GM20431 (cell line): ENCODE results near the gene MED12L.
"Not testable (repeated sequence)": the region's sequence is repeated elsewhere in the genome, so short reads cannot be mapped to it uniquely, and the experiment has no call there.

Experiments
- in situ Hi-C: fragments of 300-500 bp; cut with MseI, MboI; formaldehyde crosslinking; loops from one replicate; pipeline ENCODE4 v1.15.0; 2020; ENCODE audit warnings: low sequenced_read_pairs; ENCODE audit not compliant: unreplicated experiment

Gene MED12L

GRCh38 chr3:151227807-151228665, 142.6 kb downstream of the MED12L start:
- in situ Hi-C loops, result loop anchor here (10.0 kb wide), 1 partner anchor 47 kb away; the partner anchor contains the start of gene P2RY14

- in situ Hi-C loops, result loop anchor here (10.0 kb wide), 1 partner anchor 46 kb away; the partner anchor contains the start of gene P2RY14
Measured at GRCh38 chr3:151228666-151229040, 143.2 kb downstream of the MED12L start.

GRCh38 chr3:151230646-151231045, 145.2 kb downstream of the MED12L start:
- in situ Hi-C loops, result no loop called here

GRCh38 chr3:151232403-151232802, 146.9 kb downstream of the MED12L start:
- in situ Hi-C loops, result not testable (repeated sequence)

GRCh38 chr3:151232991-151233390, 147.5 kb downstream of the MED12L start:
- in situ Hi-C loops, result no loop called here

- in situ Hi-C loops, result no loop called here
Measured at GRCh38 chr3:151234825-151235224, 149.4 kb downstream of the MED12L start.

GRCh38 chr3:151236316-151236715, 150.9 kb downstream of the MED12L start:
- in situ Hi-C loops, result no loop called here

- in situ Hi-C loops, result no loop called here
Measured at GRCh38 chr3:151236736-151237135, 151.3 kb downstream of the MED12L start.

- in situ Hi-C loops, result not testable (repeated sequence)
Measured at GRCh38 chr3:151242006-151242405, 156.5 kb downstream of the MED12L start.

GRCh38 chr3:151248772-151249337, 163.4 kb downstream of the MED12L start:
- in situ Hi-C loops, result no loop called here

GRCh38 chr3:151256749-151257148, 171.3 kb downstream of the MED12L start:
- in situ Hi-C loops, result no loop called here

GRCh38 chr3:151259664-151260063, 174.2 kb downstream of the MED12L start:
- in situ Hi-C loops, result no loop called here

- in situ Hi-C loops, result no loop called here
Measured at GRCh38 chr3:151262871-151263525, 177.5 kb downstream of the MED12L start.

GRCh38 chr3:151264605-151265004, 179.1 kb downstream of the MED12L start:
- in situ Hi-C loops, result no loop called here

GRCh38 chr3:151265166-151265565, 179.7 kb downstream of the MED12L start:
- in situ Hi-C loops, result no loop called here

- in situ Hi-C loops, result no loop called here
Measured at GRCh38 chr3:151265866-151266265, 180.4 kb downstream of the MED12L start.

GRCh38 chr3:151267066-151267465, 181.6 kb downstream of the MED12L start:
- in situ Hi-C loops, result no loop called here

GRCh38 chr3:151268267-151269235, 183.1 kb downstream of the MED12L start:
- in situ Hi-C loops, result no loop called here

GRCh38 chr3:151269631-151270030, 184.2 kb downstream of the MED12L start:
- in situ Hi-C loops, result loop anchor here (10.0 kb wide), 1 partner anchor 45 kb away; no protein-coding TSS in a partner anchor

- in situ Hi-C loops, result loop anchor here (10.0 kb wide), 1 partner anchor 50 kb away; no protein-coding TSS in a partner anchor
Measured at GRCh38 chr3:151275091-151275490, 189.6 kb downstream of the MED12L start.
